NCI-H524 (cell line): Measurements from ENCODE around the gene POLR3F.
"Not testable (repeated sequence)": the region's sequence is repeated elsewhere in the genome, so short reads cannot be mapped to it uniquely, and the experiment has no call there.

Experiments
- DNase-seq, 2 experiments: peaks; one replicate each; lab custom pipeline; 2025; lab: John Stamatoyannopoulos, UW

Gene POLR3F

GRCh38 chr20:18466894-18467730 lies at the start of gene POLR3F, which contains the start of gene DZANK1:
Gene POLR3F, plus strand, starts transcription at chr20:18467390. Its CDS starts 117 bp downstream, at chr20:18467507.
Gene DZANK1, minus strand, starts transcription at chr20:18467030. Its CDS starts 1,672 bp downstream, at chr20:18465358.
- peak; percentile 96 to 98 for DNase-seq

- DNase-seq: no peak
Measured at GRCh38 chr20:18421608-18422007, 45.6 kb upstream of the POLR3F start.

GRCh38 chr20:18427214-18427613 lies 40.0 kb upstream of the POLR3F start:
- no peak for DNase-seq

GRCh38 chr20:18428490-18429173 lies 38.6 kb upstream of the POLR3F start:
- DNase-seq: no peak

GRCh38 chr20:18430172-18430826 lies 36.9 kb upstream of the POLR3F start:
- DNase-seq: no peak

GRCh38 chr20:18431206-18431605 lies 36.0 kb upstream of the POLR3F start:
- DNase-seq: no peak

- DNase-seq: no peak
Measured at GRCh38 chr20:18436847-18437246, 30.3 kb upstream of the POLR3F start.

- no peak for DNase-seq
Measured at GRCh38 chr20:18440403-18440802, 26.8 kb upstream of the POLR3F start.

GRCh38 chr20:18443886-18444285 lies 23.3 kb upstream of the POLR3F start:
- DNase-seq: peak; percentile 93 to 97

GRCh38 chr20:18456600-18456999 lies 10.6 kb upstream of the POLR3F start:
- no peak for DNase-seq

GRCh38 chr20:18465536-18466200 lies 1.5 kb upstream of the POLR3F start:
- DNase-seq: no peak

GRCh38 chr20:18466574-18466893 lies 656 bp upstream of the POLR3F start:
- DNase-seq: peak; percentile 96 to 98

- no peak for DNase-seq
Measured at GRCh38 chr20:18477218-18477617, 10.0 kb downstream of the POLR3F start.

GRCh38 chr20:18477821-18478220 lies 10.6 kb downstream of the POLR3F start:
- no peak for DNase-seq

GRCh38 chr20:18481596-18481995 lies 14.4 kb downstream of the POLR3F start:
- no peak for DNase-seq

GRCh38 chr20:18488301-18488700 lies 21.1 kb downstream of the POLR3F start:
- no peak for DNase-seq

- peak in 1 of 2 experiments; percentile 15 for DNase-seq
Measured at GRCh38 chr20:18496042-18496441, 28.9 kb downstream of the POLR3F start.

GRCh38 chr20:18496740-18497592 lies 29.8 kb downstream of the POLR3F start, which contains the start of gene RBBP9:
Gene RBBP9, minus strand, starts transcription at chr20:18497225. Its CDS starts 58 bp downstream, at chr20:18497167.
- DNase-seq: peak; percentile 79 to 89

GRCh38 chr20:18497603-18498002 lies 30.4 kb downstream of the POLR3F start:
- no peak for DNase-seq

- DNase-seq: not testable (repeated sequence)
Measured at GRCh38 chr20:18501672-18502071, 34.5 kb downstream of the POLR3F start.

- DNase-seq: peak; percentile 12 to 16
Measured at GRCh38 chr20:18504479-18505060, 37.4 kb downstream of the POLR3F start.
